Activated naive CD8-positive, alpha-beta T cell treated with anti-CD3 and anti-CD28 coated beads, Interleukin-2, amount 50 U/mL, for 24 hours (primary cell): Measurements from ENCODE around the gene PRRT4.

ENCODE experiments used
- ATAC-seq: fragments of 150-1000 bp; cut with Tn5 transposase; one replicate; pipeline ENCODE4 v1.10.0; 2021
- DNase-seq: peaks from one replicate; pipeline ENCODE4 v3.0.0; 2021
- H3K27ac Mint-ChIP-seq: one replicate; pipeline ENCODE4 v1.8.0; 2021; ENCODE audit warnings: mild to moderate bottlenecking, mixed read lengths
- H3K27me3 Mint-ChIP-seq: one replicate; pipeline ENCODE4 v1.8.0; 2021; ENCODE audit warnings: mixed read lengths
- H3K36me3 Mint-ChIP-seq: one replicate; pipeline ENCODE4 v1.8.0; 2021; ENCODE audit warnings: low read depth, mixed read lengths
- H3K4me1 Mint-ChIP-seq: one replicate; pipeline ENCODE4 v1.8.0; 2021; ENCODE audit warnings: mixed read lengths
- H3K4me3 Mint-ChIP-seq: one replicate; pipeline ENCODE4 v1.8.0; 2021; ENCODE audit warnings: mild to moderate bottlenecking, moderate library complexity, mixed read lengths
- H3K9me3 Mint-ChIP-seq: one replicate; pipeline ENCODE4 v1.8.0; 2021; ENCODE audit warnings: mixed read lengths

Gene PRRT4

GRCh38 chr7:128321044-128321422 is 40.5 kb downstream of the PRRT4 start:
- H3K9me3 Mint-ChIP-seq, result no peaks in the 10 kb centered on the region
- H3K4me1 Mint-ChIP-seq, result peaks cover 28% of the 10 kb centered on the region
- peaks cover 67% of the 10 kb centered on the region for H3K36me3 Mint-ChIP-seq
- H3K27ac Mint-ChIP-seq, result peak overlapping the region; percentile 55
- no peaks in the 10 kb centered on the region for H3K27me3 Mint-ChIP-seq
- DNase-seq (no peak), ATAC-seq (no peak)
- no peak overlapping the region for H3K4me3 Mint-ChIP-seq

DNA sequence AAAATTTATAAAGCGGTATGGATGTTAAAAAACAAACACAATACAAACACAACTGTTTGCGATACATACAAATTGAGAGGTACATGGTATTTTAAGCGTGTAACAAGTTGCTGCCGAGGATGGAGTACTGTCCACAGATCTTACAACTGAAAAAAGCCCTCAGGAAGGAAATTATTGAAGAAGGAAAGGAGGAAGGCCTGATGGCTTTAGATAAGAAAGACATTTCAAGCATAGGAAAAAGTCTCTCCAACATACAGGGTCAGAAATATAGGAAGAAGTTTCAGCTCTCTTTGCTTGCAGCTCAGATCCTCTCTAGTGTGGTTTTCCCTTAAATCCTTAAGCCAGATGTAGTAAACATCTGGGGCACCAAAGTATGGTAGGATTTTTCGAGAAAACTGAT is 42.8 kb downstream of the PRRT4 start:
- Mint-ChIP-seq H3K27ac (no peak overlapping the region), H3K36me3 (peaks cover 71% of the 10 kb centered on the region), H3K27me3 (no peaks in the 10 kb centered on the region), H3K4me3 (no peak overlapping the region), H3K9me3 (no peaks in the 10 kb centered on the region), H3K4me1 (peaks cover 26% of the 10 kb centered on the region)
- DNase-seq (no peak), ATAC-seq (no peak)

DNA sequence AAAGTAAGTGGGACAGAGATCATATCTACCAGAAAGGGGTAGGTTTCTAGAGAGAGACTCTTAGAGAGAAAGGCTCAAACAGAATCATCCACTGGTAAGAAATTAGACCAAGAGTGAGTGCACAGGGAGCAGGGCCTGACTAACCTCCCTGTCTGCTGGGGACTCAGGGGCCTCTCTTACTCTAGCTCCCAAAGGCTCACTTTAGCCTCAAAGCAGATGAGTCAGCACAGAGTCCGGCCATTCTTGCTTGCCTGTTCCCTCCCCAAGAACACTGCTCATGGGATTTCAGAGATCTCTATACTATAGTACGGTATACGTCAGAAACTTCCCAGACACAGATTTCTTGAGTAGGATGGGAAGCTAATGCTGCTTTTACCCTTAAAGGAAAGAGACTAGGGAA is 50.5 kb downstream of the PRRT4 start:
- no peaks in the 10 kb centered on the region for H3K4me1 Mint-ChIP-seq
- ATAC-seq (no peak), DNase-seq (no peak)
- H3K27me3 Mint-ChIP-seq, result no peaks in the 10 kb centered on the region
- H3K36me3 Mint-ChIP-seq, result peaks cover 69% of the 10 kb centered on the region
- no peak overlapping the region for H3K4me3 Mint-ChIP-seq
- H3K9me3 Mint-ChIP-seq, result no peaks in the 10 kb centered on the region
- H3K27ac Mint-ChIP-seq, result no peak overlapping the region

- no peaks in the 10 kb centered on the region for H3K9me3 Mint-ChIP-seq
- peaks cover 71% of the 10 kb centered on the region for H3K36me3 Mint-ChIP-seq
- H3K4me1 Mint-ChIP-seq, result no peaks in the 10 kb centered on the region
- H3K27me3 Mint-ChIP-seq, result no peaks in the 10 kb centered on the region
- ATAC-seq (no peak), DNase-seq (no peak)
- H3K4me3 Mint-ChIP-seq, result no peak overlapping the region
- no peak overlapping the region for H3K27ac Mint-ChIP-seq
Observed at GRCh38 chr7:128310499-128310898, 51.0 kb downstream of the PRRT4 start.

DNA sequence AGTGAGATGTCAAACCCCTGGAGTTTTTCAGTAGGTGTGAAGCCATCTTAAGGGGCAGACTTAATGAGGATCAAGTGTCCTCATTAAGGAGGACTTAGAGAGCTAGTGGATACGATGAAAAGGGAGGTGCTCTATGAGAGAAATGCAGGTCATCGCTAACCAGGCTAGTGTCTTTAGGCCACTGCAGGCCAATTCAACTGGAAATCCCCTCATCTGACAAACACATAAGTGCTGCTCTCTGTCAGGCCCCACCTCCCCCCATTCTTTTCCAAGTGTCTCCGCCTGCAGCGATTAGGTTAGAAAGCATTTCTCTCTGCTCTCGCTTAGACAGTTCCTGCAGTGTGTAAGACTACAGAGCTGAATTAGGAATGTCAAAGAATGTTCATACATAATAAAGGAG is 51.5 kb downstream of the PRRT4 start:
- DNase-seq (no peak), ATAC-seq (no peak)
- Mint-ChIP-seq H3K27ac (peak overlapping the region; percentile 10), H3K9me3 (no peaks in the 10 kb centered on the region), H3K4me1 (no peaks in the 10 kb centered on the region), H3K36me3 (peaks cover 71% of the 10 kb centered on the region), H3K4me3 (no peak overlapping the region), H3K27me3 (no peaks in the 10 kb centered on the region)

DNA sequence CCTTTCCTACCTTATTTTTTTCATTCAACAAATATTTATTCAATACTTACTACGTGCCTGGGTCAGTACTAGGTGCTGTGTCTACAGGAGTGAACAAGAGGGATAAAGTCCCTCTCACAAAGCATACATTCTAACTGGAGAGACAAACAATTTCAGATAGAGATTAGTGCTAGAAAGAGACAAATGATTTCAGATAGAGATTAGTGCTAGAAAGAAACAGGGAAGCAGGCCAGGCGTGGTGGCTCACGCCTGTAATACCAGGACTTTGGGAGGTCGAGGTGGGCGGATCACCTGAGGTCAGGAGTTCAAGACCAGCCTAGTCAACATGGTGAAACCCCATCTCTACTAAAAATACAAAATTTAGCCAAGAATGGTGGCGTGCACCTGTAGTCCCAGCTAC is 52.4 kb downstream of the PRRT4 start:
- no peaks in the 10 kb centered on the region for H3K27me3 Mint-ChIP-seq
- no peak overlapping the region for H3K4me3 Mint-ChIP-seq
- peaks cover 64% of the 10 kb centered on the region for H3K36me3 Mint-ChIP-seq
- H3K27ac Mint-ChIP-seq, result no peak overlapping the region
- no peaks in the 10 kb centered on the region for H3K4me1 Mint-ChIP-seq
- DNase-seq (no peak), ATAC-seq (no peak)
- H3K9me3 Mint-ChIP-seq, result no peaks in the 10 kb centered on the region

DNA sequence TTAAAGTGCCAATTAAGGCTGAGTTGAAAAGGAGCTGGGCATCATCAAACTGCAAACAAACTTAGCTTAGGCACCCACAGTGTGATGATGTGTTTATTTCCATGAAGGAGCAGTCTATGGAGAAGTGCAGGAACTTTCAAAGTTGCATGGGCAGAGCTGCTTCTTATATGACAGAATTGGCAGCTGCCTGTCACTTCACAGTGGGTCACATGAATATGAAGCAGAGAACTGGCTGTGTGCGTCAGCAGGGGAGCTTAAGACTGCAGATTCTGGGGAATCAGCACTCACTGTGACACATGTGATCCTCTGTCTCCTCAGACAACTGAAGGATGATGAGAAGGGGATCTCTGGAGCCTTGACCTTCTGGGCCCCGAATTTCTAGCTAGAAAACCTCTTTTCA is 54.4 kb downstream of the PRRT4 start:
- no peak for DNase-seq
- Mint-ChIP-seq H3K9me3 (no peaks in the 10 kb centered on the region), H3K36me3 (peaks cover 50% of the 10 kb centered on the region), H3K27ac (no peak overlapping the region), H3K27me3 (no peaks in the 10 kb centered on the region), H3K4me1 (no peaks in the 10 kb centered on the region), H3K4me3 (no peak overlapping the region)
- no peak for ATAC-seq

- Mint-ChIP-seq H3K27me3 (no peaks in the 10 kb centered on the region), H3K27ac (no peak overlapping the region), H3K36me3 (peaks cover 29% of the 10 kb centered on the region), H3K9me3 (no peaks in the 10 kb centered on the region), H3K4me1 (no peaks in the 10 kb centered on the region), H3K4me3 (no peak overlapping the region)
- ATAC-seq, result no peak
- DNase-seq, result no peak
Observed at GRCh38 chr7:128304212-128304611, 57.3 kb downstream of the PRRT4 start.

- Mint-ChIP-seq H3K27ac (no peak overlapping the region), H3K4me3 (no peak overlapping the region), H3K4me1 (no peaks in the 10 kb centered on the region), H3K36me3 (peaks cover 25% of the 10 kb centered on the region), H3K27me3 (no peaks in the 10 kb centered on the region), H3K9me3 (no peaks in the 10 kb centered on the region)
- ATAC-seq (no peak), DNase-seq (no peak)
Observed at GRCh38 chr7:128303643-128304042, 57.8 kb downstream of the PRRT4 start.

DNA sequence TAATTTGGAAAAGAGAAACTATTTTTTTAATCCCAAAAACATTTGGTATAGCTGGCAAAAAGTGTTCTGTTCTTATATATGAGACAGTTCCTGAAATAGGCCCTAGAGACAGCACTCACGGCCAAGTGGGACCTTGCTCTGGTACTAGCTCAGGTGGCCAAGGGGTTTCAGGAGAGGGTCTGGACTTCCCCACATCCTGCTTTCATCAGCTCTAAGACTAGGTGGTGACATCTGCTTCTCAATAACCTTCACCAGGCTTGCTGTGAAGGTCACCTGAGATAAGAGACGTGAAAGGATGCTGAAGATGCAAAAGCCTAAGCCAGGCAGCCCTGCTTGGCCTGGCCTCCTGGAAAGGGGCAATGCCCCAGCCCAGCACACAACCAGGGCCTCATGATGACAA is 58.4 kb downstream of the PRRT4 start:
- Mint-ChIP-seq H3K27me3 (no peaks in the 10 kb centered on the region), H3K4me3 (no peak overlapping the region), H3K36me3 (peaks cover 21% of the 10 kb centered on the region), H3K4me1 (no peaks in the 10 kb centered on the region), H3K9me3 (no peaks in the 10 kb centered on the region), H3K27ac (no peak overlapping the region)
- DNase-seq (no peak), ATAC-seq (no peak)

DNA sequence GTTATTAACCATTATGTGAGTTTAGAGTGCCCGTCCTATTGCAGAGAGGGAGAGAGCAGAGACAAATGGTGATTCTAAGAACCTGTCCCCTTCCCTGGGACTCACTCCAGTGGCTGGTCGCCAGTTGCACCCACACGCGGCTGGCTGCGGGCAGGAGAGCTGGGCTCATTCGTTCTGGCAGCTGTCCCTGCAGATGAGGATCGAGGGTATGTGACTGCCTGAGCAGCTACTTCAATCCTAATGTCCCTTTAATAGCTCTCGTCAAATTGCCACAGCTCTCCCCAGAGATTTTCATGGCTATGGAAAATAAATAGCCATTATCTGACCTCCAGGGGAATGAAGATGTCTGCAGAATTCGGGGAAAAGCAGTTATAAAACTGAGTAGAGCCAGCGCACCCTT is 59.4 kb downstream of the PRRT4 start:
- ATAC-seq (no peak), DNase-seq (no peak)
- H3K36me3 Mint-ChIP-seq, result peaks cover 16% of the 10 kb centered on the region
- H3K9me3 Mint-ChIP-seq, result no peaks in the 10 kb centered on the region
- H3K27me3 Mint-ChIP-seq, result no peaks in the 10 kb centered on the region
- H3K27ac Mint-ChIP-seq, result no peak overlapping the region
- no peaks in the 10 kb centered on the region for H3K4me1 Mint-ChIP-seq
- no peak overlapping the region for H3K4me3 Mint-ChIP-seq
